A549 treated with DMSO at 1 μM for 4 hours (cell line): ENCODE measurements around the gene KCNH4. TPM values are rescaled to one million over a fixed set of nuclear protein-coding genes. Genes with fewer than 3 reads are reported as not detected.

Source experiments
- total RNA-seq: library from RNA; stranded (reverse); fragments of 200-300 nt; extraction: Qiagen RNA extraction; gene quantifications from 5 replicates; pipeline ENCODE4 v1.2.3, GENCODE V29; 2022; ENCODE audit warnings: low read depth

KCNH4 gene
- total RNA-seq = 0.31 to 0.60 TPM (median 0.44 TPM) in 5 replicates

GRCh38 chr17:42180922-42181850 lies at the start of gene KCNH4:
TSS of gene KCNH4 (minus strand) at chr17:42181142. CDS start at chr17:42180945, 197 bp downstream.

GRCh38 chr17:42193969-42194899 lies 13.3 kb upstream of the KCNH4 start, which contains the start of gene GHDC:
TSS of gene GHDC (minus strand) at chr17:42194494. CDS start at chr17:42193581, 913 bp downstream.

GRCh38 chr17:42184713-42185620 lies 4.0 kb upstream of the KCNH4 start, which contains the start of gene HCRT:
TSS of gene HCRT (minus strand) at chr17:42185452. CDS start at chr17:42185365, 87 bp downstream.

GRCh38 chr17:42122371-42123303 lies 58.3 kb downstream of the KCNH4 start, which contains the start of gene HSPB9:
TSS of gene HSPB9 (plus strand) at chr17:42122804. CDS start at chr17:42122851, 47 bp downstream.

GRCh38 chr17:42120770-42121769 lies 59.9 kb downstream of the KCNH4 start, which contains the start of gene KAT2A:
TSS of gene KAT2A (minus strand) at chr17:42121367. CDS start at chr17:42121304, 63 bp downstream.

GRCh38 chr17:42112552-42113176 lies 68.3 kb downstream of the KCNH4 start, which contains the start of gene DHX58:
TSS of gene DHX58 (minus strand) at chr17:42112714. CDS start at chr17:42111892, 822 bp downstream.

Other genes starting within 250 kb of the KCNH4 start
- 63.1 to 79.7 TPM (median 74.2 TPM) in 5 replicates for gene CNP, start 214.3 kb downstream of the KCNH4 start, total RNA-seq
- 106 to 129 TPM (median 121 TPM) in 5 replicates for gene DNAJC7, start 163.7 kb downstream of the KCNH4 start, total RNA-seq
- 44.0 to 50.4 TPM (median 47.4 TPM) in 5 replicates for gene NKIRAS2, start 161.1 kb downstream of the KCNH4 start, total RNA-seq
- 0.52 to 0.77 TPM (median 0.63 TPM) in 5 replicates for gene C17orf113, start 130.5 kb downstream of the KCNH4 start, total RNA-seq
- gene ZNF385C, start 82.7 kb downstream of the KCNH4 start, total RNA-seq = 0.11 to 0.45 TPM (median 0.24 TPM) in 5 replicates
- gene DHX58, start 68.4 kb downstream of the KCNH4 start, total RNA-seq = 0.32 to 0.55 TPM (median 0.37 TPM) in 5 replicates
- gene KAT2A, start 59.8 kb downstream of the KCNH4 start, total RNA-seq = 40.1 to 60.3 TPM (median 53.1 TPM) in 5 replicates
- gene HSPB9, start 58.3 kb downstream of the KCNH4 start, total RNA-seq = not detected in 5 replicates
- gene RAB5C, start 26.2 kb downstream of the KCNH4 start, total RNA-seq = 239 to 275 TPM (median 258 TPM) in 5 replicates
- gene HCRT, start 4.3 kb upstream of the KCNH4 start, total RNA-seq = 0.32 TPM in 1 of 5 replicates, not detected in the others
- gene GHDC, start 13.4 kb upstream of the KCNH4 start, total RNA-seq = 19.4 to 22.0 TPM (median 20.4 TPM) in 5 replicates
- gene STAT5B, start 95.2 kb upstream of the KCNH4 start, total RNA-seq = 24.5 to 31.2 TPM (median 30.7 TPM) in 5 replicates
- gene STAT5A, start 107.4 kb upstream of the KCNH4 start, total RNA-seq = 6.0 to 6.8 TPM (median 6.7 TPM) in 5 replicates
- gene STAT3, start 207.3 kb upstream of the KCNH4 start, total RNA-seq = 73.6 to 93.7 TPM (median 89.8 TPM) in 5 replicates
- gene CAVIN1, start 242.1 kb upstream of the KCNH4 start, total RNA-seq = 454 to 515 TPM (median 493 TPM) in 5 replicates